ENCODE data around the gene TFEB.

DNA sequence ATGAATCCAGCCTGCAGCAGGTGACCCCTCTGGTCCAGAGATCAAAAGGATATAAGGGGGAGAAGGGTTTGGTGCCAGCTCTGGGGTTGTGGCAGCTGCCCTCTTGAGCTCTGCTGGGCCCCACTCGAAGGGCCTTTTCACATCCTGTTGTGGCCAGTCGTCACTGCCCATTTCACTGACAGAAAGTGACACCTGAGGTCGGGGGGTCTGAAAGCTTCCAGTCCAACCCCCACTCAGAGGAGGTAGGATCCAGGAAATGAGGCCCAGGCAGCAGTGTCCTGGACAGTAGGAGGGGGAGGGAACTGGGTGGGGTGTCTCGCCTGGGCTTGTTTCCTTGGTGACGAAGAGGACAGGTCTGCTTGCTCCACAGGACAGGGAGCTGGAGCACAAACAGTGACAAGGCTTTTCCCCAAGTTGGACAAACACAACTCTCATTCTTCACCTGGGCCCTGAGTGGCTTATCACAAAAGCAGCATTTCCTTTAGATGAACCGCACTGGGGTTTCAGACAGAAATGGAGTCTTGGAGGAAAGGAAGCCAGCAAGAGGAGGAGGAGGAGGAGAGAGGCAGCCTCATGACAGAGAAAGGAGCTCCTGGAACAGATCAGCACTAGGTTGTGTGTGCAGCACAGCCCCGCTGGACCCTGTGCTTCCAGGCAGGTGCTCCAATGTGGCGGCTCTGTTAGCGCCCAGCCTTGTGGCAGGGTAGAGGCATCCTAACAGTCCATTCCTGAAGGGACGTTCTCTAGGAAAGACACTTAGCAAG is 33.3 kb upstream of the TFEB start:
- no peak for TF ChIP-seq POLR2A (IDR thresholded peaks at IDR 0.05; ENCODE audit: low read length)
- no peak for TF ChIP-seq GATA1 (IDR thresholded peaks at IDR 0.05; ENCODE audit: low read depth, low read length)

All from erythroblast (primary cell).